ENCODE data around the gene DNAJB1. TPM values are rescaled to one million over a fixed set of nuclear protein-coding genes. Genes with fewer than 3 reads are reported as not detected.
"Not testable (repeated sequence)": the region's sequence is repeated elsewhere in the genome, so short reads cannot be mapped to it uniquely, and the experiment has no call there.

The DNAJB1 gene
- polyA plus RNA-seq, 4 donors, result 103 to 111 (median 108) TPM

GRCh38 chr19:14553939-14554243 is 35.7 kb upstream of the DNAJB1 start:
- no peak for DNase-seq (ENCODE audit: low read depth in 4 of 4, low spot score in 3 of 4)

GRCh38 chr19:14553042-14553938 is 35.1 kb upstream of the DNAJB1 start:
- DNase-seq (ENCODE audit: low read depth in 4 of 4, low spot score in 3 of 4), result no peak

GRCh38 chr19:14552006-14552360 is 33.8 kb upstream of the DNAJB1 start:
- not testable (repeated sequence) for DNase-seq (ENCODE audit: low read depth in 4 of 4, low spot score in 3 of 4)

GRCh38 chr19:14551134-14552005 is 33.2 kb upstream of the DNAJB1 start:
- DNase-seq (ENCODE audit: low read depth in 4 of 4, low spot score in 3 of 4), result not testable (repeated sequence)

GRCh38 chr19:14550201-14550754 is 32.1 kb upstream of the DNAJB1 start:
- no peak for DNase-seq (ENCODE audit: low read depth in 4 of 4, low spot score in 3 of 4)

- DNase-seq (ENCODE audit: low read depth in 4 of 4, low spot score in 3 of 4), result no peak
These were observed 27.5 kb upstream of the DNAJB1 start for GRCh38 chr19:14545716-14546082.

- DNase-seq (ENCODE audit: low read depth in 4 of 4, low spot score in 3 of 4), result peak in 1 of 4 donors; percentile 35
These were observed 26.9 kb upstream of the DNAJB1 start for GRCh38 chr19:14544977-14545715.

- no peak for DNase-seq (ENCODE audit: low read depth in 4 of 4, low spot score in 3 of 4)
These were observed 25.9 kb upstream of the DNAJB1 start for GRCh38 chr19:14544047-14544446.

GRCh38 chr19:14542711-14543328 is 24.6 kb upstream of the DNAJB1 start:
- no peak for DNase-seq (ENCODE audit: low read depth in 4 of 4, low spot score in 3 of 4)

- DNase-seq (ENCODE audit: low read depth in 4 of 4, low spot score in 3 of 4), result not testable (repeated sequence)
These were observed 23.8 kb upstream of the DNAJB1 start for GRCh38 chr19:14541979-14542378.

GRCh38 chr19:14540741-14541525 is 22.7 kb upstream of the DNAJB1 start:
- DNase-seq (ENCODE audit: low read depth in 4 of 4, low spot score in 3 of 4), result no peak

GRCh38 chr19:14536926-14537692 is 18.9 kb upstream of the DNAJB1 start:
- DNase-seq (ENCODE audit: low read depth in 4 of 4, low spot score in 3 of 4), result peak in 2 of 4 donors; percentile 52 to 54

GRCh38 chr19:14533450-14533849 is 15.3 kb upstream of the DNAJB1 start:
- DNase-seq (ENCODE audit: low read depth in 4 of 4, low spot score in 3 of 4), result no peak

GRCh38 chr19:14530506-14530905 is 12.3 kb upstream of the DNAJB1 start:
- no peak for DNase-seq (ENCODE audit: low read depth in 4 of 4, low spot score in 3 of 4)

GRCh38 chr19:14530005-14530348 is 11.8 kb upstream of the DNAJB1 start:
- no peak for DNase-seq (ENCODE audit: low read depth in 4 of 4, low spot score in 3 of 4)

- DNase-seq (ENCODE audit: low read depth in 4 of 4, low spot score in 3 of 4), result peak; percentile 98 to 100 (median 100)
These were observed 11.2 kb upstream of the DNAJB1 start, which contains the start of gene TECR for GRCh38 chr19:14529254-14530004. Gene TECR (plus strand): TSS chr19:14529594. CDS start chr19:14529697, 103 bp downstream.

GRCh38 chr19:14528419-14529253 is 10.4 kb upstream of the DNAJB1 start:
- DNase-seq (ENCODE audit: low read depth in 4 of 4, low spot score in 3 of 4), result no peak
